ENCODE measurements around the gene PPM1F.

- TF ChIP-seq CTCF (IDR thresholded peaks at IDR 0.05; ENCODE audit: low read depth, low read length): no peak
- no peak for TF ChIP-seq EZH2phosphoT487 (IDR thresholded peaks at IDR 0.05; ENCODE audit: low read depth)
Measured at GRCh38 chr22:21902296-21903087, 50.2 kb downstream of the PPM1F start.

All from OCI-LY3 (cell line).